Adrenal gland (tissue), 5 donors: ENCODE data around the gene TSPAN9.

ENCODE experiments used
- CTCF ChIP-seq, 6 experiments: fragments of 450-650 bp in 4 of 6; fragments of 200-600 bp in 2 of 6; sonication (generic) in 1 of 6; IDR thresholded peaks; 1 replicate in 5 of 6; 2 replicates in 1 of 6; pipeline versions ENCODE4 v1.5.1 to v1.8.0; 2016 to 2021; ENCODE audit warnings: antibody characterized with exemption in 6 of 6, mild to moderate bottlenecking in 2 of 6, moderate library complexity in 1 of 6
- POLR2A ChIP-seq, 2 donors: fragments of 450-650 bp; IDR thresholded peaks; one replicate each; pipeline ENCODE4 v1.6.1; 2017; ENCODE audit warnings: antibody characterized with exemption in 2 of 2, mild to moderate bottlenecking in 2 of 2, moderate library complexity in 1 of 2
- donor health status: DM: no; HTN: no; CAD: no.

- TF ChIP-seq CTCF (IDR thresholded peaks at IDR 0.05) (no peak), POLR2A (IDR thresholded peaks at IDR 0.05) (no peak)
Observed at GRCh38 chr12:3032161-3032560, 45.0 kb upstream of the TSPAN9 start.
